Nephron (organoid): ENCODE measurements around the gene STYK1.

Source experiments
- H3K27ac Mint-ChIP-seq, 3 experiments: 2 replicates each; pipeline ENCODE4 v1.8.0; 2020; ENCODE audit warnings: mixed read lengths in 3 of 3, mild to moderate bottlenecking in 2 of 3, moderate library complexity in 1 of 3
- H3K27me3 Mint-ChIP-seq: 2 replicates; pipeline ENCODE4 v1.8.0; 2021; ENCODE audit warnings: low read depth, mild to moderate bottlenecking, moderate library complexity, mixed read lengths
- H3K36me3 Mint-ChIP-seq: 2 replicates; pipeline ENCODE4 v1.8.0; 2020; ENCODE audit warnings: low read depth, mixed read lengths
- H3K4me1 Mint-ChIP-seq: 2 replicates; pipeline ENCODE4 v1.8.0; 2020; ENCODE audit warnings: mixed read lengths
- H3K4me3 Mint-ChIP-seq, 3 experiments: 2 replicates each; pipeline ENCODE4 v1.8.0; 2020; ENCODE audit warnings: mild to moderate bottlenecking in 3 of 3, mixed read lengths in 3 of 3, moderate library complexity in 2 of 3
- H3K9me3 Mint-ChIP-seq: 2 replicates; pipeline ENCODE4 v1.8.0; 2020; ENCODE audit warnings: mixed read lengths
- TF ChIP-seq, protein P1 (sequence below), 3 experiments: fragments of 200-600 bp; sonication (generic); IDR thresholded peaks; one replicate each; pipeline ENCODE4 v1.5.0; 2021; ENCODE audit warnings: antibody characterized with exemption in 3 of 3; ENCODE audit not compliant: unreplicated experiment in 3 of 3

STYK1 gene

GRCh38 chr12:10610188-10610587, 63.7 kb downstream of the STYK1 start:
- Mint-ChIP-seq H3K36me3 (peaks cover 21% of the 10 kb centered on the region), H3K27me3 (peaks cover 3% of the 10 kb centered on the region), H3K9me3 (no peaks in the 10 kb centered on the region), H3K4me3 (no peak overlapping the region), H3K4me1 (peaks cover 24% of the 10 kb centered on the region), H3K27ac (no peak overlapping the region)
- TF ChIP-seq, protein P1, sequence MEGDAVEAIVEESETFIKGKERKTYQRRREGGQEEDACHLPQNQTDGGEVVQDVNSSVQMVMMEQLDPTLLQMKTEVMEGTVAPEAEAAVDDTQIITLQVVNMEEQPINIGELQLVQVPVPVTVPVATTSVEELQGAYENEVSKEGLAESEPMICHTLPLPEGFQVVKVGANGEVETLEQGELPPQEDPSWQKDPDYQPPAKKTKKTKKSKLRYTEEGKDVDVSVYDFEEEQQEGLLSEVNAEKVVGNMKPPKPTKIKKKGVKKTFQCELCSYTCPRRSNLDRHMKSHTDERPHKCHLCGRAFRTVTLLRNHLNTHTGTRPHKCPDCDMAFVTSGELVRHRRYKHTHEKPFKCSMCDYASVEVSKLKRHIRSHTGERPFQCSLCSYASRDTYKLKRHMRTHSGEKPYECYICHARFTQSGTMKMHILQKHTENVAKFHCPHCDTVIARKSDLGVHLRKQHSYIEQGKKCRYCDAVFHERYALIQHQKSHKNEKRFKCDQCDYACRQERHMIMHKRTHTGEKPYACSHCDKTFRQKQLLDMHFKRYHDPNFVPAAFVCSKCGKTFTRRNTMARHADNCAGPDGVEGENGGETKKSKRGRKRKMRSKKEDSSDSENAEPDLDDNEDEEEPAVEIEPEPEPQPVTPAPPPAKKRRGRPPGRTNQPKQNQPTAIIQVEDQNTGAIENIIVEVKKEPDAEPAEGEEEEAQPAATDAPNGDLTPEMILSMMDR (IDR thresholded peaks at IDR 0.05; ENCODE audit: unreplicated experiment in 3 of 3) = no peak

- TF ChIP-seq, protein P1 (IDR thresholded peaks at IDR 0.05; ENCODE audit: unreplicated experiment in 3 of 3) = peak; percentile 9 to 22 (median 20)
- H3K4me1 Mint-ChIP-seq = peaks cover 15% of the 10 kb centered on the region
- H3K9me3 Mint-ChIP-seq = no peaks in the 10 kb centered on the region
- no peaks in the 10 kb centered on the region for H3K27me3 Mint-ChIP-seq
- H3K36me3 Mint-ChIP-seq = peaks cover 29% of the 10 kb centered on the region
- no peak overlapping the region for H3K4me3 Mint-ChIP-seq
- no peak overlapping the region for H3K27ac Mint-ChIP-seq
Observed at GRCh38 chr12:10607885-10608458, 65.9 kb downstream of the STYK1 start.

- Mint-ChIP-seq H3K36me3 (peaks cover 16% of the 10 kb centered on the region), H3K4me3 (no peak overlapping the region), H3K9me3 (no peaks in the 10 kb centered on the region), H3K27me3 (no peaks in the 10 kb centered on the region), H3K27ac (no peak overlapping the region), H3K4me1 (no peaks in the 10 kb centered on the region)
- TF ChIP-seq, protein P1 (IDR thresholded peaks at IDR 0.05; ENCODE audit: unreplicated experiment in 3 of 3) = no peak
Observed at GRCh38 chr12:10601860-10602259, 72.0 kb downstream of the STYK1 start.

DNA sequence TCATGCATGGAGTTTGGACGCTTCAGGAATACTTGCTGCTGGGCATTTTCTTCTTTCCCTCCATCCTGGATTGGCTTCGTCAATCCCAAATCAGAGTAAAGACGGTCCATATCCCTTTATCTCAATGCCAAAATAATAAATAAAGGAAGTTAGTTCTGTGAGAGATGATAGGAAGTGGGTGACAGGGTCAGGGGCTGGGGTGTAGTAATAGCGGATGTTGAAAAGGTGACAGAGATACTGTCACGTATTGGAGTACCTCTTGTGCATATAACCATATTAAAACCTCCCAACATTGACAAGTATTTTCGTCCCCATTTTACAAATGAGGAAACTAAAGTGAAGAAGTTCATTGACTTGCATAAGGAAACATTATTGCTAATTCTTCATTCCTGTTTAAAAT, 72.9 kb downstream of the STYK1 start:
- Mint-ChIP-seq H3K4me3 (no peak overlapping the region), H3K36me3 (peaks cover 14% of the 10 kb centered on the region), H3K27ac (no peak overlapping the region), H3K4me1 (no peaks in the 10 kb centered on the region), H3K27me3 (no peaks in the 10 kb centered on the region), H3K9me3 (no peaks in the 10 kb centered on the region)
- TF ChIP-seq, protein P1 (IDR thresholded peaks at IDR 0.05; ENCODE audit: unreplicated experiment in 3 of 3) = no peak

GRCh38 chr12:10595881-10596280, 78.0 kb downstream of the STYK1 start:
- H3K27me3 Mint-ChIP-seq = no peaks in the 10 kb centered on the region
- H3K4me3 Mint-ChIP-seq = no peak overlapping the region
- TF ChIP-seq, protein P1 (IDR thresholded peaks at IDR 0.05; ENCODE audit: unreplicated experiment in 3 of 3) = no peak
- peaks cover 12% of the 10 kb centered on the region for H3K36me3 Mint-ChIP-seq
- H3K9me3 Mint-ChIP-seq = no peaks in the 10 kb centered on the region
- H3K27ac Mint-ChIP-seq = no peak overlapping the region
- peaks cover 5% of the 10 kb centered on the region for H3K4me1 Mint-ChIP-seq

GRCh38 chr12:10590966-10591365, 82.9 kb downstream of the STYK1 start:
- peaks cover 22% of the 10 kb centered on the region for H3K36me3 Mint-ChIP-seq
- H3K9me3 Mint-ChIP-seq = no peaks in the 10 kb centered on the region
- no peaks in the 10 kb centered on the region for H3K27me3 Mint-ChIP-seq
- TF ChIP-seq, protein P1 (IDR thresholded peaks at IDR 0.05; ENCODE audit: unreplicated experiment in 3 of 3) = no peak
- H3K4me1 Mint-ChIP-seq = peaks cover 6% of the 10 kb centered on the region
- H3K4me3 Mint-ChIP-seq = no peak overlapping the region
- H3K27ac Mint-ChIP-seq = no peak overlapping the region
